IMR-90 (cell line): Measurements from ENCODE around the gene MNS1. TPM values are rescaled to one million over a fixed set of nuclear protein-coding genes. Genes with fewer than 3 reads are reported as not detected.

Source experiments
- ATAC-seq: fragments of 200-7000 bp; cut with Tn5 transposase; 2 replicates; pipeline ENCODE4 v1.9.1; 2020; ENCODE audit warnings: low read depth, mild to moderate bottlenecking, moderate library complexity
- BruUV-seq: library from RNA; stranded (reverse); fragments of 400-500 nt; replicated peaks from 2 replicates; lab custom pipeline; 2021; lab: Mats Ljungman, UMichigan
- CTCF ChIA-PET: fragments of 300-600 bp; formaldehyde crosslinking; extraction: SDS; loops from one replicate; lab custom pipeline; 2021; ENCODE audit warnings: antibody characterized with exemption; lab: Yijun Ruan, JAX
- POLR2A ChIA-PET: fragments of 300-600 bp; sonication (Branson Sonifier 250); formaldehyde crosslinking; loops from one replicate; lab custom pipeline; 2022; ENCODE audit warnings: antibody characterized with exemption; ENCODE audit not compliant: unreplicated experiment; lab: Charles Lee
- DNase-seq: peaks from one replicate; pipeline ENCODE4 v3.0.0; 2013
- H2AFZ ChIP-seq: replicated peaks from 2 replicates; pipeline ENCODE3; 2013; ENCODE audit warnings: low read length, mild to moderate bottlenecking; ENCODE audit not compliant: poor library complexity
- H2AK5ac ChIP-seq: 2 replicates; pipeline ENCODE4 v1.6.1; 2013; ENCODE audit warnings: low read depth, low read length, inconsistent platforms
- H2AK9ac ChIP-seq: replicated peaks from 2 replicates; pipeline ENCODE3; 2013; ENCODE audit warnings: mild to moderate bottlenecking, low read depth, low read length, moderate library complexity; ENCODE audit not compliant: poor library complexity
- H2BK120ac ChIP-seq: 2 replicates; pipeline ENCODE4 v1.6.1; 2013; ENCODE audit warnings: low read depth, low read length, inconsistent platforms
- H2BK15ac ChIP-seq: 3 replicates; pipeline ENCODE4 v1.6.1; 2013; ENCODE audit warnings: low read depth, low read length, inconsistent platforms
- H2BK20ac ChIP-seq: 2 replicates; pipeline ENCODE4 v1.6.1; 2013; ENCODE audit warnings: low read depth, mild to moderate bottlenecking, inconsistent platforms, low read length, moderate library complexity
- H2BK5ac ChIP-seq: 2 replicates; pipeline ENCODE4 v1.6.1; 2013; ENCODE audit warnings: mild to moderate bottlenecking, low read depth, low read length, inconsistent platforms; ENCODE audit not compliant: poor library complexity, severe bottlenecking
- H3K14ac ChIP-seq: replicated peaks from 2 replicates; pipeline ENCODE4 v1.6.1; 2013; ENCODE audit warnings: low read depth, low read length, inconsistent platforms
- H3K18ac ChIP-seq: 2 replicates; pipeline ENCODE4 v1.6.1; 2013; ENCODE audit warnings: low read depth, low read length, control low read depth
- H3K23ac ChIP-seq: 2 replicates; pipeline ENCODE4 v1.6.1; 2013; ENCODE audit warnings: low read depth, low read length, inconsistent platforms
- H3K27ac ChIP-seq: 2 replicates; pipeline ENCODE4 v1.5.1; 2013; ENCODE audit warnings: mild to moderate bottlenecking, control low read depth, low read length; ENCODE audit not compliant: insufficient read depth
- H3K27me3 ChIP-seq: 2 replicates; pipeline ENCODE4 v1.6.1; 2013; ENCODE audit warnings: low read length; ENCODE audit not compliant: control insufficient read depth, insufficient read depth
- H3K36me3 ChIP-seq: 2 replicates; pipeline ENCODE4 v1.6.1; 2013; ENCODE audit warnings: low read length, mixed read lengths; ENCODE audit not compliant: control insufficient read depth, insufficient read depth
- H3K4ac ChIP-seq: 2 replicates; pipeline ENCODE4 v1.6.1; 2013; ENCODE audit warnings: low read depth, low read length, inconsistent platforms
- H3K4me1 ChIP-seq: 2 replicates; pipeline ENCODE4 v1.6.1; 2013; ENCODE audit warnings: low read length, mixed read lengths; ENCODE audit not compliant: control insufficient read depth, insufficient read depth
- H3K4me2 ChIP-seq: 2 replicates; pipeline ENCODE4 v1.6.1; 2013; ENCODE audit warnings: low read depth, mild to moderate bottlenecking, control low read depth, low read length, moderate library complexity
- H3K4me3 ChIP-seq: 2 replicates; pipeline ENCODE4 v1.5.1; 2013; ENCODE audit warnings: low read depth, mild to moderate bottlenecking, control low read depth, low read length, moderate library complexity; ENCODE audit not compliant: insufficient read depth
- H3K56ac ChIP-seq: 2 replicates; pipeline ENCODE4 v1.6.1; 2013; ENCODE audit warnings: low read length, inconsistent platforms; ENCODE audit not compliant: insufficient read depth; ENCODE audit errors: extremely low read depth
- H3K79me1 ChIP-seq, 2 experiments: 2 replicates each; pipeline ENCODE4 v1.6.1; 2013; ENCODE audit warnings: low read length in 2 of 2, inconsistent platforms in 1 of 2, low read depth in 1 of 2
- H3K9ac ChIP-seq: 2 replicates; pipeline ENCODE4 v1.6.1; 2013; ENCODE audit warnings: low read depth, low read length, control low read depth
- H3K9me1 ChIP-seq: 2 replicates; pipeline ENCODE4 v1.6.1; 2013; ENCODE audit warnings: low read length, inconsistent platforms; ENCODE audit not compliant: insufficient read depth
- H3K9me3 ChIP-seq: 2 replicates; pipeline ENCODE4 v1.6.1; 2013; ENCODE audit warnings: low read length; ENCODE audit not compliant: control insufficient read depth, insufficient read depth
- H4K20me1 ChIP-seq: 2 replicates; pipeline ENCODE4 v1.6.1; 2013; ENCODE audit warnings: low read length, inconsistent platforms; ENCODE audit not compliant: insufficient read depth
- H4K5ac ChIP-seq: 2 replicates; pipeline ENCODE4 v1.6.1; 2013; ENCODE audit warnings: mild to moderate bottlenecking, low read depth, low read length, control low read depth
- H4K8ac ChIP-seq, 2 experiments: 2 replicates each; pipeline ENCODE4 v1.6.1; 2013; ENCODE audit warnings: low read depth in 2 of 2, low read length in 2 of 2, control low read depth in 1 of 2, inconsistent platforms in 1 of 2
- H4K91ac ChIP-seq: 2 replicates; pipeline ENCODE4 v1.6.1; 2013; ENCODE audit warnings: low read depth, low read length, inconsistent platforms; ENCODE audit not compliant: insufficient read depth
- BHLHE40 ChIP-seq: fragments of 150-350 bp; IDR thresholded peaks from 2 replicates; pipeline ENCODE4 v1.6.1; 2016; ENCODE audit warnings: mild to moderate bottlenecking, low read depth, low read length
- CEBPB ChIP-seq: IDR thresholded peaks from 2 replicates; pipeline ENCODE4 v1.6.1; 2012; ENCODE audit warnings: low read depth, low read length, improper control_type of control experiment
- CTCF ChIP-seq: conservative IDR thresholded peaks from 2 replicates; pipeline ENCODE4 v1.5.1; 2012; ENCODE audit warnings: mild to moderate bottlenecking, low read depth, low read length, improper control_type of control experiment
- MXI1 ChIP-seq: IDR thresholded peaks from 2 replicates; pipeline ENCODE4 v1.6.1; 2012; ENCODE audit warnings: low read depth, mild to moderate bottlenecking, low read length, moderate library complexity, borderline replicate concordance
- NFE2L2 ChIP-seq: fragments of 150-350 bp; IDR thresholded peaks from 2 replicates; pipeline ENCODE4 v1.6.1; 2016; ENCODE audit warnings: low read depth, mild to moderate bottlenecking, low read length
- SMC3 ChIP-seq: fragments of 150-350 bp; IDR thresholded peaks from 2 replicates; pipeline ENCODE4 v1.6.1; 2016; ENCODE audit warnings: low read depth, mild to moderate bottlenecking, antibody characterized with exemption, low read length, moderate library complexity
- WGBS, 2 experiments: methylation state at CpG; one replicate each; pipeline versions ENCODE4 v1.1.5 to v1.1.7; 2013; ENCODE audit warnings: missing lambda C conversion rate in 2 of 2; ENCODE audit not compliant: insufficient read length in 1 of 2; ENCODE audit errors: extremely low coverage in 2 of 2; 5-methylcytosine and 5-hydroxymethylcytosine counted together
- dilution Hi-C: fragments of 300-500 bp; cut with HindIII; formaldehyde crosslinking; loops from one replicate; pipeline ENCODE4 v1.14.3; 2018; ENCODE audit warnings: low sequenced_read_pairs; ENCODE audit not compliant: unreplicated experiment
- in situ Hi-C: fragments of 300-500 bp; cut with MboI; formaldehyde crosslinking; loops from 3 replicates; pipeline ENCODE4 v1.14.3; 2019; ENCODE audit warnings: low sequenced_read_pairs, inconsistent platforms, mixed read lengths
- intact Hi-C: fragments of 100-400 bp; cut with micrococcal nuclease; formaldehyde crosslinking; loops from 2 replicates; pipeline ENCODE4 v1.10.0; 2022
- polyA plus RNA-seq, 3 experiments: library from polyadenylated mRNA; depleted of rRNA; stranded (reverse); fragments of >200 nt; gene quantifications; 2 replicates each; pipeline ENCODE4 v1.2.3, GENCODE V29; 2012; ENCODE audit warnings: low replicate concordance in 1 of 3
- total RNA-seq: library from RNA; depleted of rRNA; stranded (reverse); fragments of >200 nt; gene quantifications from 2 replicates; pipeline ENCODE4 v1.2.3, GENCODE V29; 2012
- TF ChIP-seq, protein P1 (sequence below): fragments of 150-350 bp; IDR thresholded peaks from 2 replicates; pipeline ENCODE4 v1.6.1; 2017; ENCODE audit warnings: mild to moderate bottlenecking, antibody characterized with exemption, low read length, low read depth
- TF ChIP-seq, protein P2 (sequence below): fragments of 150-350 bp; IDR thresholded peaks from 2 replicates; pipeline ENCODE4 v1.6.1; 2016; ENCODE audit warnings: low read depth, mild to moderate bottlenecking, low read length, moderate library complexity, borderline replicate concordance

The MNS1 gene
- total and polyA plus RNA-seq, 2 of the 4 experiments (the other 2 are of a cell fraction), result 0.36 to 0.84 TPM

GRCh38 chr15:56472278-56472677 lies 7.3 kb upstream of the MNS1 start:
- H2BK20ac ChIP-seq, result no peak overlapping the region
- no peak overlapping the region for H4K5ac ChIP-seq
- H3K9me1 ChIP-seq, result no peaks in the 10 kb centered on the region
- ChIA-PET CTCF (no interaction called here), POLR2A (interaction anchor here (0.6 kb wide), 1 partner anchor 181 kb away, joined by 3 read pairs; no protein-coding TSS in a partner anchor)
- no peak overlapping the region for H4K8ac ChIP-seq
- TF ChIP-seq NFE2L2 (no peak), CTCF (no peak), MXI1 (no peak), CEBPB (no peak), SMC3 (no peak), BHLHE40 (no peak)
- TF ChIP-seq, protein P1, sequence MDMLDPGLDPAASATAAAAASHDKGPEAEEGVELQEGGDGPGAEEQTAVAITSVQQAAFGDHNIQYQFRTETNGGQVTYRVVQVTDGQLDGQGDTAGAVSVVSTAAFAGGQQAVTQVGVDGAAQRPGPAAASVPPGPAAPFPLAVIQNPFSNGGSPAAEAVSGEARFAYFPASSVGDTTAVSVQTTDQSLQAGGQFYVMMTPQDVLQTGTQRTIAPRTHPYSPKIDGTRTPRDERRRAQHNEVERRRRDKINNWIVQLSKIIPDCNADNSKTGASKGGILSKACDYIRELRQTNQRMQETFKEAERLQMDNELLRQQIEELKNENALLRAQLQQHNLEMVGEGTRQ, result no peak
- TF ChIP-seq, protein P2, sequence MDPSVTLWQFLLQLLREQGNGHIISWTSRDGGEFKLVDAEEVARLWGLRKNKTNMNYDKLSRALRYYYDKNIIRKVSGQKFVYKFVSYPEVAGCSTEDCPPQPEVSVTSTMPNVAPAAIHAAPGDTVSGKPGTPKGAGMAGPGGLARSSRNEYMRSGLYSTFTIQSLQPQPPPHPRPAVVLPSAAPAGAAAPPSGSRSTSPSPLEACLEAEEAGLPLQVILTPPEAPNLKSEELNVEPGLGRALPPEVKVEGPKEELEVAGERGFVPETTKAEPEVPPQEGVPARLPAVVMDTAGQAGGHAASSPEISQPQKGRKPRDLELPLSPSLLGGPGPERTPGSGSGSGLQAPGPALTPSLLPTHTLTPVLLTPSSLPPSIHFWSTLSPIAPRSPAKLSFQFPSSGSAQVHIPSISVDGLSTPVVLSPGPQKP, result no peak
- no peak overlapping the region for H3K4me2 ChIP-seq
- no peak overlapping the region for H2BK15ac ChIP-seq
- no peak overlapping the region for H3K23ac ChIP-seq
- in situ Hi-C loops (no loop called here), intact Hi-C loops (no loop called here), dilution Hi-C loops (no loop called here)
- H3K36me3 ChIP-seq, result no peaks in the 10 kb centered on the region
- peaks cover 11% of the 10 kb centered on the region for H3K27me3 ChIP-seq
- DNase-seq (no peak), ATAC-seq (no peak)
- no peak overlapping the region for H3K56ac ChIP-seq
- no peak overlapping the region for H2AK9ac ChIP-seq
- WGBS, 2 experiments, result 86% methylated on average over 1 of the region's 2 CpGs; no CpG with 5 or more reads in 1 of the 2 experiments
- H3K18ac ChIP-seq, result no peak overlapping the region
- H3K4me1 ChIP-seq, result no peaks in the 10 kb centered on the region
- H2AFZ ChIP-seq, result no peak overlapping the region
- no peak overlapping the region for H3K4me3 ChIP-seq
- H3K9ac ChIP-seq, result no peak overlapping the region
- no peaks in the 10 kb centered on the region for H3K9me3 ChIP-seq
- no peaks in the 10 kb centered on the region for H4K20me1 ChIP-seq
- H3K14ac ChIP-seq, result no peak overlapping the region
- no peak overlapping the region for H2BK5ac ChIP-seq
- no peak overlapping the region for H3K27ac ChIP-seq
- no peak overlapping the region for H2BK120ac ChIP-seq
- no TSS peak for BruUV-seq
- H2AK5ac ChIP-seq, result no peak overlapping the region
- H4K91ac ChIP-seq, result no peak overlapping the region
- H3K4ac ChIP-seq, result no peak overlapping the region
- no peaks in the 10 kb centered on the region for H3K79me1 ChIP-seq
